Epidermal melanocyte (primary cell): ENCODE results near the gene UNC13A.

Experiments
- DNase-seq: peaks from one replicate; pipeline ENCODE4 v3.0.0; 2011; ENCODE audit warnings: low spot score; ENCODE audit not compliant: insufficient read length

Gene UNC13A

DNA sequence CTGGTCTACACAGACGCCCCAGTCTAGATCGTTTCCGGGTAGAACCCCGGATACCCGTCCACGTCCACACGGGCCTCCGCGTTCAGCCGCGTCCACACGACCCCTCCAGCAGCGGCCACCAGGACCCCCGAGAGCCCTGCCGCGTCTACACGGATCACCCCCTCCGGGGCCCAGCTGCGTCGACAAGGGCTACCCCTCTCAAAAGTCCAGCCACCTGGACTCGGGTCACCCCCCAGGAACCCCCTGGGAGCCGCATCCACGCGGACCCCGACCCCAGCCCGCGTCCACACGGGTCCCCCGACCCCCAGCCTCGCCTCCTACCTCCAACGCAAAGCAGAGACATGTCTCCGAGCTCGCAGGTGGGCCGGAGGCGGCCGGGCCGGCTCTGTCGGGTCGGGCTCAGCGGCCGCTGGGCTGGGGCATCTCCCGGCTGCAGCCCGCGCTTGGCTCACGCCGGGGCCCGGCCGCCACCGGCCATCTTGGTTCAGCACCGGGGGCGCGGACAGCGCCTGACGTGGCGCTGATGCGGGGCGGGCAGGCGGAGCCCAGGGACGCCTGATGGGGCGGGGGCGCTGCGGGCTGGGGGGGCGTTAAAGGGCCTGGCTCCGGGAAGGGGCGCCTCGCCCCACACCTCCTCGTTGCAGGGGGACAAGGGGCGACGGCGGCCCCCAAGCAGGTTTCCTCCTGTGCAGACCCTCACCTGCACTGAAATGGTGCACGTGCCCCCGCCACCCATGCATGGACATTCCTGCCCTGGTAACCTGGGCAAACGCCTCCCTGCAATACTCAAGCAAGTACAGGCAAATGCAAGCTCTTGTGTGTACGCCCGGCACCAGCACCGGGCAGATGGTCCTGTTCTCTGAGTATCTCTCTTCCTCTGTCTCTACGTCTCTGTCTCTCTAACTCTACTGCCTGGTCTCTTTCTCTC lies at the start of gene UNC13A:
Gene UNC13A (minus strand): TSS at position 498 of the 928 bp plus-strand sequence. CDS start 155 bp downstream, at position 343.
- no peak for DNase-seq

- no peak for DNase-seq
Observed at GRCh38 chr19:17737690-17738153, 49.6 kb upstream of the UNC13A start.

DNA sequence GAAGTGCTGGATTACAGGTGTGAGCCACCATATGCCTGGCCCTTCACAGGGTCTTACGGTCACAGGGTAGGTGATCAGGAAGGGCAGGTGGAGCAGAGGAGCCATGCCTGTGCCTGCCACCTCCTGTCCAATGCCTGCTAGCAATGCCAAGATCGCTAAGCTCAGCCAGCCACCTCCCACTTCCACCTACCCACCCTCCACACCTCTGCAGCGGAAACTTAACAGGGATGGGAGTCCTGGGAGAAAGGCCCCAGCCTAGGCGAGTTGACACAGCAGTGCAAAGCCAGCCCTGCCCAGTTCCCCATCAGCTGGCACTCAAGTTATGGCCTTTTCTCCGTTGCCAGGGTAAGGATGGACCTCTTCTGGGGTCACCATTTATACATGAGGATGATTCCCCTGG lies 47.3 kb upstream of the UNC13A start:
- DNase-seq: no peak

- DNase-seq: no peak
Observed at GRCh38 chr19:17734146-17734545, 46.0 kb upstream of the UNC13A start.

DNA sequence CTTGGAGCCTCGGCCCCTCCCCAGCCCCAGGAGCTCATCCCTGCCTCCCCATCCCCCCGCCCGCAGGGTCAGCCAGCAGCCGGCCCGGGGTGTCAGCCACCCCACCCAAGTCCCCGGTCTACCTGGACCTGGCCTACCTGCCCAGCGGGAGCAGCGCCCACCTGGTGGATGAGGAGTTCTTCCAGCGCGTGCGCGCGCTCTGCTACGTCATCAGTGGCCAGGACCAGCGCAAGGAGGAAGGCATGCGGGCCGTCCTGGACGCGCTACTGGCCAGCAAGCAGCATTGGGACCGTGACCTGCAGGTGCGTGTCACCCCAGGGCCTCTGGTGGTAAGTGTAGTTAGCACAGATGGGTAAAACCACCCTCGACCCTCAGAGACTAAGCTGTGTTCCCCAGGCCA lies 45.0 kb upstream of the UNC13A start:
- no peak for DNase-seq

- no peak for DNase-seq
Observed at GRCh38 chr19:17727843-17728242, 39.7 kb upstream of the UNC13A start.

- DNase-seq: no peak
Observed at GRCh38 chr19:17726964-17727773, 39.0 kb upstream of the UNC13A start.

- no peak for DNase-seq
Observed at GRCh38 chr19:17726136-17726741, 38.1 kb upstream of the UNC13A start.

GRCh38 chr19:17725422-17726078 lies 37.4 kb upstream of the UNC13A start:
- no peak for DNase-seq

DNA sequence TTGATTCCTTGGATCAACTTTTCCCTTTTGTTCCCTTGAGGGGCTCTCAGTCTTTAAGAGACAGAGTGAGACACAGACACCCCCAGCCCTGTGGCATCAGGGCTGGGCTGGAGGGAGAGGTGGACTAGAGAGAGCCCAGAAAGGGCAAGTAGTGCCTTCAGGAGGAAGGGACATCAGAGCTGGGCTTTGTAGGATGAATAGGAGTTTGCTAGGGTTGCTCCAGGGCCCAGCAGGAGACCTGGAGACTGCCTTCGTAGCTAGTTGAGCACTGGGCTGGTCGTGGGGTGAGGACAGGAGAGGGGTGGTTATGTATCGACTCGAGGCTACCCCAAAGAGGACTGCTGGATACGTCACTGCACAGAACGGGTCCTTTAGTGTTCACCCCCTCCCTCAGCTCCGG lies 36.5 kb upstream of the UNC13A start:
- no peak for DNase-seq

GRCh38 chr19:17722655-17723240 lies 34.6 kb upstream of the UNC13A start:
- DNase-seq: peak; percentile 14

DNA sequence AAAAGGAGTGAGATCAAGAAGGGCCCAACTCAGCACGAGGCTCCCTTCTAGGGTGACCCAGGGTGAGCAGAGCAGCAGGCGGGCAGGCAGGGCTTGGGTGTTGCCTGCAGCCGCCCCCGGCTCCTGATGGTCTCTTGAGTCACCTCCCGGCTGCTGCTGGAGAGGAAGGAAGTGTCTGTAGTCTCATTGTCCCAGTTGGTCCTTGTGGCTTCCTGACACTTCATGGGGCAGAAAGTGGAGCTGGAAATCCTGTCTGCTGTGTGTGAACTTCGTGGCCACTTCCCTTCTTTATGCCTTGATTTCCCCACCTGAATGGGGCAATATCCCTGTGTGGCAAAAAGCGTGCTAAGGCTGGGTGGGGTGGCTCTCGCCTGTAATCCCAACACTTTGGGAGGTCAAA lies 33.7 kb upstream of the UNC13A start:
- DNase-seq: peak; percentile 17

DNA sequence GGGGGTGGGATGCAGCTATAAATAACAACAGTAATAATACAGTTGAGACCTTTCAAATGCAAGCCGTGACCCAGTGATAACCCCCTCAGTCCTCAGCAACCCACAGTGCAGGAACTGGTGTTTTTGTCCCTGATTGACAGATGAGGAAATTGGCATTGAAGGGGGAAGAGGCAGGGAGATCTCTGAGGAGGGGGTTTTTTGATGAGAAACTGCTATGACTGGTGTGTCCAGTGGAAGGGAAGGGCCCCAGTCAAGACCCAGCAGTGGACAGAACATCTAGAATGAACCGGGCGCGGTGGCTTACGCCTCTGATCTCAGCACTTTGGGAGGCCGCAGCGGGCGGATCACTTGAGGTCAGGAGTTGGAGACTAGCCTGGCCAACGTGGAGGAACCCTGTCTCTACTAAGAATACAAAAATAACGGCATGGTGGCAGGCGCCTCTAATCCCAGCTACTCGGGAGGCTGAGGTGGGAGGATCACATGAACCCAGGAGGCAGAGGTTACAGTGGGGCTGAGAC lies 33.0 kb upstream of the UNC13A start:
- DNase-seq: peak; percentile 6

DNA sequence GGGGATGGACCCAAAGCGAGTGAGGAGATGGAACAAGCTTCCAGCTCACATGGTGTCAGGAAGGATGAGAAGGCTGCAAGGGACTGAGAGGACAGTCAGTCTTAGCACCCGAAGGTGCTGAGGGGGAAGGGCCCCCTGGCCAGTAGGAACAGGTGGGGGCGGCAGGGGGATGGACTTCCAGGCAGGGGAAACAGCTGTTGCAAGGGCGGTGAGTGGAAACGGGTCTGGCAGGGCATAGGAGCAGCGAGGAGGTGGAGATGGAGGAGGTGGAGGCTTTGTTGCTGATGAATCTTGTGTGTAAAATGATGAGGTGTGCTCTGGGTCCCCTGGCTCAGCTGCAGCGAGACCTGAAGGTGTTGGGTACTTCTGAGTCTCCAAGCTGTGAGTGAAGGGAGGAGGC lies 32.3 kb upstream of the UNC13A start:
- peak; percentile 13 for DNase-seq

- peak; percentile 13 for DNase-seq
Observed at GRCh38 chr19:17719730-17720400, 31.7 kb upstream of the UNC13A start.

DNA sequence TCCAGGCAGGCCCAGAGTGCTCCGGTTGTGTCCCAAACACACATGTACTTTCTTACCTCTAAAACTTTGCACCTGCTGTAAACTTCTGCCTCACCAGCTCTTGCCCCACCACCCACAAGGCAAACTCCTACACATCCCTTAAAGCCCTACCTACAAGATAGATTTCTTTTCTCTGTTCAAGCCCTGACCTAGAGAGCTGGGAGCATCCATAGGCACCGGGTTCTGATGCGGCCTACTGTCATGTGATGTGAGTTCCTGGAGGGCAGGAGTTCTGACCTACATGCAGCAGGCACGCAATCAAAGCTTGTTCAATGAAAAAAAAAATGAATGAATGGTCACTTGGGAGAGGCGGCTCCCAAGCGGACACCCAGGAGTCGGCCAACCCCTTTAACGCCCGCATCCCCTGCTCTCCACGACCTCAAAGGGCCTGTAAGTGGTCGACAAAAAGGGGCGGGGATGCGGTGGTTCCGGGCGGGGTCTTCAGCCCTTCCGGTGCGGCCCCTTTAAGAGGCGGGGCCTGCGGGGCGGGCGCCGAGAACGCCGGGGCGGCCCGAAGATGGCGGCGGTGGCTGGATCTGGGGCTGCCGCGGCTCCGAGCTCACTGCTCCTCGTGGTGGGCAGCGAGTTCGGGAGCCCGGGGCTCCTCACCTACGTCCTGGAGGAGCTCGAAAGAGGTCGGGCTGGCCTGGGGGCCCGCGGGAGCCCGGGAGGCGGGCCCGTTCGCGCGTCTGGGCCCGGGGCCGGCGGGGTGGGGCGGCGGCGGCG lies 31.0 kb upstream of the UNC13A start, which contains the start of gene MAP1S:
Gene MAP1S (plus strand): TSS at position 534 of the 765 bp plus-strand sequence. CDS start 23 bp downstream, at position 557.
- DNase-seq: peak; percentile 90

DNA sequence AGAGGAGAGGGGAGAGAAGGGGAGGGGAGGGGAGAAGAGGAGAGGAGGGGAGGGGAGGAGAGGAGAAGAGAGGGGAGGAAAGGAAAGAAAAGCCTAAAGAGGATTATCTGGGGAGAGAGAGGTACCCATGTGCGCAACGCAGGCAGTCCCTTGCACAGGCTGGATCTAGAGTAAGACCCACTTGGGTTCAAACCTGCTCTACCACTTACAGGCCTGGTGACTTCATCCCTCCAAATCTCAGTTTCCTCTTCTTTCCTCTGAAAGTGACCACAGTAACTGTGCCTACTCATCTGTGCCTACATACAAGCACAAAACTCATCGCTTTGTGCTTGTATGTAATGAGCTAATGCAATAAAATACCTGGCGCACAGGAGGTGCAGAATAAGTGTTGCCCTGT lies 30.4 kb upstream of the UNC13A start:
- no peak for DNase-seq

DNA sequence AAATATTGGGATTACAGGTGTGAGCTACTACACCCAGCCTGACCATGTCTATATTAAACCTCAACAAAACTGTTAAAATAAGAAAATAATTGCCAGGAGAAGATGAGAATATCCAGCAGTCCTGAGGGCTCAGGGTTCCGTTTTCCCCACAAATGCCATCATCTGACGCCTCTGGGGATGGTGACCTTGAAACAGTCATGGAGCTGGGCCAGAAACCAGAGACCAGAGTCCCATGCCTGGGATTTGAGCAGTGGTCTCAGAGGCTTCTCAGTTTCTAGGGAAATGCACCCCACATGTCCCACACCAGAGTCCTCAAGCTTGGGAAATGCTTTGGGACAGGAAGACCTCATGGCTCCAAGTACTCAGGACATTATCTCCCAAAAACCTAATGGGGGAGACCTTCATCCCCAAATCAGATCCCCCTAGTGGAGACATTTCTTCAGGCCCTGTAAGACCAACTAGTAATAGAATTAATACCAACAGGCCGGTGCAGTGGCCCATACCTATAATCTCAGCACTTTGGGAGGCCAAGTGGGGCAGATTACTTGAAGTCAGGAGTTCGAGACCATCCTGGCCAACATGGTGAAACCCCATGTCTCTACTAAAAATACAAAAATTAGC lies 28.3 kb upstream of the UNC13A start:
- no peak for DNase-seq

DNA sequence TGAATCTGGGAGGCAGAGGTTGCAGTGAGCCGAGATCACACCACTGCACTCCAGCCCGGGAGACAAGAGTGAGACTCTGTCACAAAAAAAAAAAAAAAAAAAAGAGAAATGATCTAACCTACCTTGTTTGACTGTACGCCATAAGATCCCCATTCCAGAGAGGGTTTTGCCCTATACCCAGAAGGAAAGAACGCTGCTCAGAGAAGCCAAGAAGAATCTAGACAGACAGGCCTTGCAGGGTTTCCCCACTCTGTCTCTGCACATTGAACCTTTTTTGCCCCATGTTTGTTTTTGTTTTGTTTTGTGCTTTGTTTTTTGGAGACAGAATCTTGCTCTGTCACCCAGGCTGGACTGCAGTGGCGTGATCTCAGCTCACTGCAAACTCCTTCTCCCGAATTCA lies 23.7 kb upstream of the UNC13A start:
- DNase-seq: no peak
